Ramos (cell line): Measurements from ENCODE around the gene GPHA2.

ENCODE experiments used
- in situ Hi-C: fragments of 300-500 bp; cut with MboI; formaldehyde crosslinking; loops from one replicate; pipeline ENCODE4 v1.14.3; 2022; ENCODE audit warnings: low sequenced_read_pairs; ENCODE audit not compliant: unreplicated experiment

Gene GPHA2

GRCh38 chr11:64931290-64931689 lies 4.4 kb downstream of the GPHA2 start:
- in situ Hi-C loops = no loop called here

- in situ Hi-C loops = no loop called here
Measured at GRCh38 chr11:64930340-64930739, 5.4 kb downstream of the GPHA2 start.

- in situ Hi-C loops = no loop called here
Measured at GRCh38 chr11:64929625-64930024, 6.1 kb downstream of the GPHA2 start.

DNA sequence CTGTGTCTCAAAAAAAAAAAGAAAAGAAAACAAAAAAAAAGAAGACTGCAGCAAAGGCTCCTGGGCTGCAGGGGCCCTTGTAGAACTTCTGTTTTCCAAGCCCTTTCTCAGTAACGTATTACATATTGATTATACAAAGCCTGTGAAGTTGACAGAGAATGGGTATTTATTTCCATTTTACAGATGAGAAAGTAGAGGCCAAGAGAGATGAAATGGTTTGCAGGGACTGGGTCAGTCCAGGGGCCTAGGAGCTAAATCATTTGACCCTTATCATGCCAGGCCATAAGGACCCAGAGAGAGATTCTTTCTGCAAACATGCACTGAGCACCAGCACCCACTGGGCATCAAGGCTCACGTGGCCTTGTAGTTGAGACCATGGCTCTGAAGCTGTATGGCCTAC lies 6.7 kb downstream of the GPHA2 start:
- in situ Hi-C loops = no loop called here

GRCh38 chr11:64926689-64927088 lies 9.0 kb downstream of the GPHA2 start:
- in situ Hi-C loops = no loop called here

- in situ Hi-C loops = no loop called here
Measured at GRCh38 chr11:64925536-64926436, 9.9 kb downstream of the GPHA2 start.

DNA sequence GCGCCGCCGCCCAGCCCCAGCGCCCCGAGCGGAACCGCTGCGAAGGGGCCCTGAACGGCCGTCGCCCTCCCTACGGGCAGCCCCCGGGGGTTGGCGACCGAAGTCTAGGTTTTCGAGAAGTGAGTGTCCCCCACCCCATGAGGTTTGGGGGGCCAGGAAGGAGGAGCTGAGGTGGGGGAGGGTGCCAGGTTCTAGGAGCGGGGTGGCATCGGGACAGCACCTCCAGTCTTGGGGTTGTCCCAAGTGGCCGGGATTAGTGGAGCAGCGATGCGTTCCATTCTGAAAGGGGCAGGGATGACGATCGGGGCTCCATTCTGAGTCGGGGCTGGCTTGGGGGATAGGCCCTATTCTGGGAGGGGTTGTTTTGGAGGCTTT lies 10.8 kb downstream of the GPHA2 start:
- in situ Hi-C loops = no loop called here

DNA sequence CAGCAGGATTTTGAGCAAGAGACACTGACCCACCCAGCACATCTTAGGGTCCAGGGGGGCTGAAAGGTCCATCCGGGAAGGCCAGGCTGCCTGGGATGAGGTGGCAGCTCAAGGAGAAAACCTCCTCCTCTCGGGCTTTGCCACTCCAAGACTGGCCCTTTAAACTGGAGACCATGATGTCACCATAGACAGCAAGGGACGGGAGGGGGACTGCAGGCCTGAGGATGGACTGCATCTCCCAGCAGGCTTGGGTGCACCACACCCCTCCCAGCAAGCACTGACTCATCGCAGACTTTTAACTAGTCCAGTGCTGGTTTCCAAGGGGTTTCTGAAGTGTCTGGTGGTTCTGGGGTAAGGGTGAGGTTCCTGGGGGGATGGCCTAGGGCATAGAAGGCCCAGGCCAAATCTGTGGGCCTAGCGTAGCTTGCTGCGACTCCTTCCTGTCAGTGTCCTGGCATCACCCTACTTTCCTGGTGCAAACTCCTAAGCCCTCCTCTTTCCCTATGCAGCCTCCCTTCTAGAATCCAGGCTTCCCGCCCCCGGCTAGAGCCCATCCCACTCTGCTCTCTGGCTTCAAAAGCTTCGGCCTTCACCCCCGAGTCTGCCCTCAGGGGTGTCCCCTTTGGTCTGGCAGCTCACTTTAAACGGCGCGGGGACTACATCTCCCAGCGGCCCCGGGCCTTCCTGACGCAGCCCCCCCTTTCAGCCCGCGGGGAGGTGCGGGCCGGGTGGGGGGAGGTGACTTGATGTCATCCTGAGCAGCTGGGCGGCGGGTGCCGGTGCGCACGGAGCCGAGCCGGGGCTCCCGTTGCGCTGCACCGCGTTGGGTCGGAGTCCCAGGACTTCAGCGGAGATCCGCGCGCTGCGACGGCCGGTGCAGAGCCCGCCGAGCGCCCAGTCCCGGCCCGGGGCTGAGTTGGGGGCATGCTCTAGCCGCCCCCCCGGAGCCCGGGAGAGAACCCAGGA lies 11.5 kb downstream of the GPHA2 start, which contains the start of gene PPP2R5B:
Gene PPP2R5B, plus strand, starts transcription at position 746 of the 966 bp plus-strand sequence. CDS start 1,046 bp downstream, outside the sequence.
- in situ Hi-C loops = no loop called here

- in situ Hi-C loops = no loop called here
Measured at GRCh38 chr11:64923151-64923661, 12.5 kb downstream of the GPHA2 start.

DNA sequence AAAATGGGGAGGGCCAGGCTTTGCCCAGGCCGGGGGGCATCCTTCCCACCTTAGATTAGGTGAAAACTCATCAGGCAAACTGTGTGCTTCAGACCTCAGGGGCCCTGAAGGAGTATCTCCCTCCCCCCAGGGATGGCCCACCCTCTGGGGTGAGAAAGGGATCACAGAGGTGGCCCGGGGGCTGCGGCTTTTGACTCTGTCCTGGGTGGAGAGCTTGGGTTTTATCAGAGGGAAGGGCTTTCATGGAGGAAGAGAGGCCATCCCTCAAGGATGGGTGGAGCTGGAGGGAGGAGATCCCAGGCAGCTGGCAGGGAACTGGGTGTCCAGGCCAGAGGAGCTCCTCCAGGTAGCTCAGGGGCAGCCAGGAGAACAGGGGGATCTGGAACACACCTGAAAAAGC lies 14.3 kb downstream of the GPHA2 start:
- in situ Hi-C loops = no loop called here

DNA sequence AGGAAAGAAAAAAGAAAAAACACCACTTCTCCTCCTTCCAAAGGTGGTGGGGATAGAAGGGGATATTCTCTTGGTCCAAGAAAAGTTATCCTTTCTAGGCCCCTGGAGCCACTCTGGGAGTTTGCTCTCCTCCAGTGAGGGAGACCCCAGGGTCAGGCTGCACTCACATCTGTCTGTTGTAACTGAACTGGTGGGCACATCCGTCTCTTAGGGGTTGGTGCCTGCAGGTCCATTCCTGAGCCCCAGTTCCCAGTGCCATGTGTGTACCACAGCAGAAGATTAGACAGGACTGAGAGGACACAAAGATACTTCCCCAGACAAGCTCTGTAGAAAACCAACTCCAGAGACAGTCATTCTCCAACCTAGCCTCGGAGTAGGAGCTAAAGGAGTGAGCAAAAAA lies 15.6 kb downstream of the GPHA2 start:
- in situ Hi-C loops = no loop called here

DNA sequence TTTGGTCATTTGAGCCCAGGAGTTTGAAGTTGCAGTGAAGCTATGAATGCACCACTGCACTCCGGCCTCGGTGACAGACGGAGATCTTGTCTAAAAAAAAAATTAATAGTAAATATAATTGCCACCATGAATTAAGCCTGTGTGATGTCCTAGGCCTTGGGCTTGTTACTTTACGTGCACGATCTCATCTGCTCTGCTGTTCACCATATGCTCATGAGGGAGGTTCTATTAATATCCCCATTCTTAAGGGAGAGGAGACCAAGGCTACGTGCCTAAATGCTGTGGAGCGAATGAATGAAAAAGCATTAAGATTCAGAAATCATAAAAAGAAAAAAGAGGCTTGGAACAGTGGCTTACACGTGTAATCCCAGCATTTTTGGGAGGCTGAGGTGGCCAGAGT lies 16.1 kb downstream of the GPHA2 start:
- in situ Hi-C loops = no loop called here

- in situ Hi-C loops = no loop called here
Measured at GRCh38 chr11:64918017-64918416, 17.7 kb downstream of the GPHA2 start.

- in situ Hi-C loops = no loop called here
Measured at GRCh38 chr11:64917663-64917995, 18.1 kb downstream of the GPHA2 start.

- in situ Hi-C loops = no loop called here
Measured at GRCh38 chr11:64916775-64917662, 18.7 kb downstream of the GPHA2 start, which contains the start of gene ATG2A. TSS of gene ATG2A (minus strand) at chr11:64917209. CDS start at chr11:64917135, 74 bp downstream.

GRCh38 chr11:64916040-64916774 lies 19.5 kb downstream of the GPHA2 start:
- in situ Hi-C loops = no loop called here

- in situ Hi-C loops = no loop called here
Measured at GRCh38 chr11:64915376-64915887, 20.3 kb downstream of the GPHA2 start.

DNA sequence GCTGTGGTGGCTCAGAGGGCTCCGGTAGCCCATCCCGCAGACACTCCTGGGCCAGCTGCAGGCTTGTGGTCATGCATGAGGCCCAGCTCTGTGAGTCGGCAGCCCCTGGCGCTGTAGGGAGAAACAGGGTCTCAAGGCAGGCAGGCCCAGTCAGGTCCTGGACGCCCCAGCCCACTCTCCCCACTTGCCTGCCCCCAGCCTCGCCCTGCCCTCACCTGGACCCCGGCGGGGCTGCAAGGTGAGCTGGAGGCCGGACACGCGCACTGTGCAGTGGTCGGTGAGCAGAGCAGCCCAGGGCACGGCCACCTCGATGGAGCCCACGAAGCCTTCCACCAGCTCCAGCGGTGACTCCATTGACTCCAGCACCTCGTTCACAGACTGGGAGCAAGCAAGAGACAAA lies 21.6 kb downstream of the GPHA2 start:
- in situ Hi-C loops = no loop called here

DNA sequence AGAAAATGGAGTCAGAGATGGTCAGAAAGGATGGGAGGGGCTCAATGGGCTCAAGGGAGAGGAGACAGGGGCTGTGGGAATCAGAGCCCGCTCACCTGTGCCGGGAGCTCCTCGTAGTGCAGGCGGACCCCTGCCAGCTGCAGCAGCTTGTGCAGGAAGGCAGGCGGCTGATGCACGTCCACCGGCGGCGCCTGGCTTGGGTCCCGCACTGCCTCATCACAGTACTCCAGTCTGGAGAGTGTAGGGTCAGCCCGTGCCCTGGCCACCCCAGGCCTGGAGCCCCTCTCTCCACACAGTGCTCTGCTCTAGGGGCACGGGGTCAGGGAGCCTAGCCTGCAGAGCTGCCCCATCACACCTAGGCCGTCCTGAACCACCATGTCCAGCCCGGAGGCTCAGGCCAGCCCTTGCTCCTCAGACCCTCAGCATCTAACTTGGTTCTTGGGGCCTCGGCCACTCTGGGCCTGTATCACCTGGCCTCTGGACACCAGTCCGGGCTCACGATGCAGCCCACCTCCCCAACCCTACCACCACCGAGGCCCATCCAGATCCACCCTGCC lies 22.4 kb downstream of the GPHA2 start:
- in situ Hi-C loops = no loop called here
